ENCODE measurements around the gene ZRANB1.

ZRANB1 gene

DNA sequence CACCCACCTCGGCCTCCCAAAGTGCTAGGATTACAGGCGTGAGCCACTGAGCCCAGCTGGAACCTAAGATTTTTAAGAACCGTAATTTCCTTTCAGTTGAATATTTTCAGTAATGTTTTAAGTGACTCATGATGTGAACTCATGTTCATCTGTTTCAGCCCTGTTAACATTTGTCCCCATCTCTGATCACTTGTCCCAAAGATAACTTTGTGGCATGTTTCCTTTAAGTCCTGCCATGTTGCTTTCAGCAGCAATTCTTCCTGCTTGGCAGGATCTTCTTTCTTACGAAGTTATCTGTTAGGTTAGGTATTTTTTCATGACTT, 19.3 kb downstream of the ZRANB1 start:
- no peak overlapping the region for H3K4me2 ChIP-seq (ENCODE audit: low read depth, low read length, poor library complexity, severe bottlenecking)
- no peak overlapping the region for H3K9ac ChIP-seq (ENCODE audit: low read length)
- no peaks in the 10 kb centered on the region for H3K9me3 ChIP-seq (ENCODE audit: insufficient read depth, low read length)
- H3K36me3 ChIP-seq (ENCODE audit: low read length), result no peaks in the 10 kb centered on the region
- no peaks in the 10 kb centered on the region for H3K27me3 ChIP-seq (ENCODE audit: low read length)
- no peak overlapping the region for H3K4me3 ChIP-seq (ENCODE audit: insufficient read depth, low read length, poor library complexity, severe bottlenecking)
- H3K79me2 ChIP-seq (ENCODE audit: insufficient read depth, low read length), result peaks cover 72% of the 10 kb centered on the region
- H2AFZ ChIP-seq (ENCODE audit: low read depth, low read length, severe bottlenecking), result no peak overlapping the region
- no peak for TF ChIP-seq EZH2phosphoT487 (conservative IDR thresholded peaks at IDR 0.05; ENCODE audit: low read length)
- TF ChIP-seq, protein P1, sequence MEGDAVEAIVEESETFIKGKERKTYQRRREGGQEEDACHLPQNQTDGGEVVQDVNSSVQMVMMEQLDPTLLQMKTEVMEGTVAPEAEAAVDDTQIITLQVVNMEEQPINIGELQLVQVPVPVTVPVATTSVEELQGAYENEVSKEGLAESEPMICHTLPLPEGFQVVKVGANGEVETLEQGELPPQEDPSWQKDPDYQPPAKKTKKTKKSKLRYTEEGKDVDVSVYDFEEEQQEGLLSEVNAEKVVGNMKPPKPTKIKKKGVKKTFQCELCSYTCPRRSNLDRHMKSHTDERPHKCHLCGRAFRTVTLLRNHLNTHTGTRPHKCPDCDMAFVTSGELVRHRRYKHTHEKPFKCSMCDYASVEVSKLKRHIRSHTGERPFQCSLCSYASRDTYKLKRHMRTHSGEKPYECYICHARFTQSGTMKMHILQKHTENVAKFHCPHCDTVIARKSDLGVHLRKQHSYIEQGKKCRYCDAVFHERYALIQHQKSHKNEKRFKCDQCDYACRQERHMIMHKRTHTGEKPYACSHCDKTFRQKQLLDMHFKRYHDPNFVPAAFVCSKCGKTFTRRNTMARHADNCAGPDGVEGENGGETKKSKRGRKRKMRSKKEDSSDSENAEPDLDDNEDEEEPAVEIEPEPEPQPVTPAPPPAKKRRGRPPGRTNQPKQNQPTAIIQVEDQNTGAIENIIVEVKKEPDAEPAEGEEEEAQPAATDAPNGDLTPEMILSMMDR (IDR thresholded peaks at IDR 0.05; ENCODE audit: insufficient read depth, low read length, poor library complexity, severe bottlenecking), result no peak
- peaks cover 7% of the 10 kb centered on the region; the same call in 1 of the 2 replicates for H4K20me1 ChIP-seq (ENCODE audit: low read depth, low read length)
- no peaks in the 10 kb centered on the region for H3F3A ChIP-seq (ENCODE audit: insufficient read depth)
- no peaks in the 10 kb centered on the region for H3K9me2 ChIP-seq (replicated peaks; ENCODE audit: insufficient read depth, low read length)
- no peak overlapping the region for H3K27ac ChIP-seq (ENCODE audit: low read depth, low read length)

DNA sequence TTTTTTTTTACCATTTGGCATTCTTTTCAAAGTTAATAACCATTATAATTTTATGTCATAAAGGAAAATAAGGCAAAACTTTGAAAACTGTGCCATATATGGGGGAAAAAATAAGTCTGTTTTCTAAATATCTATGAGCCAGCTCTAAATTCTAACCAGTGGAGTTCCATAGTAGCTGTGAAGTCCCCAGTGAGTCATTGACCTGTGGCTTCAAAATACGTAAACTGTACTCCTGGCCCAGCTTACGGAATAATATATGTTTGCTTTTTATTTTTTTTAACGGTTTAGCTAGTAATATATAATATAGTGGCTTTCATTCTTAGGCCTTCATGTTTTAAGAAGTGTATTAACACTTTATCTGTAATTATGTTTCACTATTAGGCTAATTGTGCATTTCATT, 20.5 kb downstream of the ZRANB1 start:
- H3K9ac ChIP-seq (ENCODE audit: low read length), result no peak overlapping the region
- peaks cover 65% of the 10 kb centered on the region for H3K79me2 ChIP-seq (ENCODE audit: insufficient read depth, low read length)
- H3K9me2 ChIP-seq (replicated peaks; ENCODE audit: insufficient read depth, low read length), result no peaks in the 10 kb centered on the region
- no peak overlapping the region for H2AFZ ChIP-seq (ENCODE audit: low read depth, low read length, severe bottlenecking)
- H3F3A ChIP-seq (ENCODE audit: insufficient read depth), result no peaks in the 10 kb centered on the region
- H3K27ac ChIP-seq (ENCODE audit: low read depth, low read length), result no peak overlapping the region
- H3K27me3 ChIP-seq (ENCODE audit: low read length), result no peaks in the 10 kb centered on the region
- peaks cover 5% of the 10 kb centered on the region; the same call in 1 of the 2 replicates for H4K20me1 ChIP-seq (ENCODE audit: low read depth, low read length)
- peaks cover 3% of the 10 kb centered on the region; the same call in 1 of the 2 replicates for H3K36me3 ChIP-seq (ENCODE audit: low read length)
- H3K4me2 ChIP-seq (ENCODE audit: low read depth, low read length, poor library complexity, severe bottlenecking), result no peak overlapping the region
- H3K4me3 ChIP-seq (ENCODE audit: insufficient read depth, low read length, poor library complexity, severe bottlenecking), result no peak overlapping the region
- no peaks in the 10 kb centered on the region for H3K9me3 ChIP-seq (ENCODE audit: insufficient read depth, low read length)
- TF ChIP-seq EZH2phosphoT487 (conservative IDR thresholded peaks at IDR 0.05; ENCODE audit: low read length), result no peak
- TF ChIP-seq, protein P1 (IDR thresholded peaks at IDR 0.05; ENCODE audit: insufficient read depth, low read length, poor library complexity, severe bottlenecking), result no peak

DNA sequence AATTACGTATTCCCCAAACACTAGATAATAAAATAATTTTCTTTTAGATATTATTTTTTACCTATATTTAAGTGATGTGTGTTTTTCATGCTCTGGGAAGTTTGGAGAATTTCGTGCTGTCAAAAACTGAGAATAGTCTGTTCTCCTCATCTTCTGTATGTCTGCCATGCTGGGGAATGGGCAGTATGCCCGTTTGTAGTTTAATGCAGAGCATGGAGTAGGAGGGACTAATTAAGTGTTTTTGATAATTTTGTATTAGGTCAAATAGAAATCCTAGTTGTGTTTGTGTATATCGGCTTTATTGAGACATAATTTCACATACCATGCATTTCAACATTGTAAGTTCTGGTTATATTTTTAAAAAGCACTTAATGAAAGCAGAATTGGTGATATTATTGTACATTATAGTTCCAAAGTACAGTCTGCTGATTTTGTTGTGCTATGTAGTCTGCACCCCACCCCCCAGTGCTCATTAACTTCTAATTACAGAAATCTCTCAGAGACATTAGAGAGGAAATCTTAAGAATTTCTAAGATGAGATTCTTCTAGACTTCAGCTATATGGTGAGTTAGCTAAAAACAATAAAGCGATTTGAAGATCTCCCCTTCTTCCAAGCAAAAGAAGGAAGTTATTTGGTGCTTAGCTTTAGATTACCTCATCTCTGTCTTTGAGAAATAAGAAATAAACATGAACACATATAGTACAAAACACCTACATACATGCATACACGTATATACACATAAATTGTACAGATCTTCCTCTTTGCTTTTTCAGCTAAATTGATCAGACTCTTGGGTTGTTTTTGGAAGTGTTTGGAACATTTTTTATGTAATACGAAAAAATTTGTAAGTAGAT, 22.2 kb downstream of the ZRANB1 start:
- Histone ChIP-seq H2AFZ (ENCODE audit: low read depth, low read length, severe bottlenecking) (no peak overlapping the region), H4K20me1 (ENCODE audit: low read depth, low read length) (0 out of 2 replicates have a peak, but pooled peaks cover 3% of the 10 kb centered on the region), H3K4me2 (ENCODE audit: low read depth, low read length, poor library complexity, severe bottlenecking) (no peak overlapping the region), H3K27me3 (ENCODE audit: low read length) (no peaks in the 10 kb centered on the region), H3K9me2 (replicated peaks; ENCODE audit: insufficient read depth, low read length) (no peaks in the 10 kb centered on the region), H3K79me2 (ENCODE audit: insufficient read depth, low read length) (peaks cover 54% of the 10 kb centered on the region), H3F3A (ENCODE audit: insufficient read depth) (no peaks in the 10 kb centered on the region), H3K27ac (ENCODE audit: low read depth, low read length) (no peak overlapping the region), H3K36me3 (ENCODE audit: low read length) (peaks cover 3% of the 10 kb centered on the region; the same call in 1 of the 2 replicates), H3K9me3 (ENCODE audit: insufficient read depth, low read length) (no peaks in the 10 kb centered on the region), H3K9ac (ENCODE audit: low read length) (no peak overlapping the region), H3K4me3 (ENCODE audit: insufficient read depth, low read length, poor library complexity, severe bottlenecking) (no peak overlapping the region)
- TF ChIP-seq, protein P1 (IDR thresholded peaks at IDR 0.05; ENCODE audit: insufficient read depth, low read length, poor library complexity, severe bottlenecking), result no peak
- TF ChIP-seq EZH2phosphoT487 (conservative IDR thresholded peaks at IDR 0.05; ENCODE audit: low read length), result no peak

All from SU-DHL-6 (cell line).